HG03025 (cell line): ENCODE data around the gene CCDC13.

Experiments used
- ATAC-seq: cut with Tn5 transposase; IDR thresholded peaks from one replicate; pipeline ENCODE4 v1.9.1; 2021; ENCODE audit warnings: mild to moderate bottlenecking, moderate library complexity; ENCODE audit not compliant: unreplicated experiment, low FRiP score

The CCDC13 gene

GRCh38 chr3:42755681-42756578 lies 17.1 kb downstream of the CCDC13 start:
- no peak for ATAC-seq

DNA sequence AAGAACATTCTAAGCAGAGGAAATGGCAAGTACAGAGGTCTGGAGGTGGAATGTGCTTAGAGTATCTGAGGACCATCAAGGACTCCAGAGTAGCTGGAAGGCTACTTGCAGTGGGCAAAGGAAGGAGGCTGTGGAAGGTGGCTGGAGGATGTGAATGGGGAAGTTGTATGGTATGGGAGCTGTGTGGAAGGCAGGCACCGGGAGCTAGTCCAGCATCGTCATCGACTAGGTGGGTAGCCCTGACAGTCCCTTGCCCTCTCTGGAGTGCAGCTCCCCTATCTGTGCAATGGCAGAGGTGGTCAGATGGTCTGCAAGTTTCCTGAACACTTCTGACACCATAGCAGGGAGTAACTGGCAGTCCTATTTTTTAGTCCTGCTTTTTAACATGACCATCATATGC lies 19.3 kb downstream of the CCDC13 start:
- ATAC-seq, result no peak

GRCh38 chr3:42752961-42753360 lies 20.1 kb downstream of the CCDC13 start:
- no peak for ATAC-seq

- ATAC-seq, result no peak
These were observed 20.6 kb downstream of the CCDC13 start for GRCh38 chr3:42752441-42752840.

DNA sequence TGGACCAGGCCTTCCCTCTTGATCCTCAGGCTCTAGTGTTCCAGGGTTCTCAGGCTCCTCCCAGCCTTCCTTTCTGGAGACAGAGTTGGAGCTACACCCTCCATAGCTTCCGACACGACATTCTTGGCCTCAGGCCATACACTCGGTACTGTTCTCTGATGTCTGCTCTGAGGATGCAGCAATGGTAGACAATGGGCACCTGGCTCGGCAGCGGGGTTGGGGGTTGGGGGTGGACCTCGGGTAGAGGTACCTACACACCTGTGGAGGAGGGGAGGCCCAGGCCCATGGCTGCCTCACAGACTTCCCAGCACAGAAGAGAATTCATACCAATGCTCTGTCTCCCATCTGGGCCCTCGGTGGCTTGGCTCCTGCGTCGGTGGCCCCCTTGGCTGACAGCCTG lies 21.4 kb downstream of the CCDC13 start:
- ATAC-seq, result no peak

DNA sequence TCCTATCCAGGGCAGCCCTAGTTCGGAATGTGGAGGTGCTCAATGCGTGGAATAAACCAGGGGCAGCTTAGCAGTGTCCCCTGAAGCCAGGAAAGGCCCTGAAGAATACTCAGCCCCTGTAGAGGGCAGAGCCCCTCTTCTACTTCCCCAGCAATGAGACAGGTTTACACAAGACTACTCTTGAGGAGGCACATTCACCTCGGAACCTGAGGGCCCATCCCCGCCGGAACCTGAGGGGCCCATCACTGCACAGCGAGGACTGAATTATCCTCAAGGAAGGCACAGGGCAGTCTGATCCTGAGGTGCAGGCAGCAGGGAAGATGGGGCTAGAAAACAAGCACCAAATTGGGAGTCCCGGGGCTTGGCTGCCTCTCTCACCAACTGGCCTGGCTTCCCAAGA lies 22.2 kb downstream of the CCDC13 start:
- ATAC-seq, result no peak

DNA sequence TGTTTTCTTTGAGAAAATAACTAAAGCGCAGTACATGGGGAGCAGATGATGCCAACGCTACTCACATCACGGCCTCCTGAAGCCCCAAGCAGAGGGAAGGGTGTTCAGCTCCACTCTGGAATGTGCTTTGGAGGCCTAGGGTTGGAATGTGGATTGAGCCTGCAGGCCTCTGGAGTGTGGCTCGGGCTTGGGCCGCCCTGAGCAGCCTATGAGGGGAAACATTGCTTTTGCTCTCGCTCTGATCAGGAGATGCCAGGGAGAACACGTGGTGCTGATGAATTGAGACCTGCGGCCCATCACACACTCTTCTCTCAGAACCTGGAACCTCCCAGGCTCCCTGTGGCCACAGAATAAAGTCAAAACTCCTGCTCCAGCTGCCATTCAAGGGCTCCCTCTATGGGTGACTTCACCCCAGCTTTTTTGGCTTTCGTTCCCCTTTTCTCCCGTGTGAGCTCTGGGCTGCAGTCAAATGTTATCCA lies 23.3 kb downstream of the CCDC13 start:
- no peak for ATAC-seq

- no peak for ATAC-seq
These were observed 23.9 kb downstream of the CCDC13 start for GRCh38 chr3:42749025-42749752.

GRCh38 chr3:42747581-42747980 lies 25.5 kb downstream of the CCDC13 start:
- ATAC-seq, result no peak

DNA sequence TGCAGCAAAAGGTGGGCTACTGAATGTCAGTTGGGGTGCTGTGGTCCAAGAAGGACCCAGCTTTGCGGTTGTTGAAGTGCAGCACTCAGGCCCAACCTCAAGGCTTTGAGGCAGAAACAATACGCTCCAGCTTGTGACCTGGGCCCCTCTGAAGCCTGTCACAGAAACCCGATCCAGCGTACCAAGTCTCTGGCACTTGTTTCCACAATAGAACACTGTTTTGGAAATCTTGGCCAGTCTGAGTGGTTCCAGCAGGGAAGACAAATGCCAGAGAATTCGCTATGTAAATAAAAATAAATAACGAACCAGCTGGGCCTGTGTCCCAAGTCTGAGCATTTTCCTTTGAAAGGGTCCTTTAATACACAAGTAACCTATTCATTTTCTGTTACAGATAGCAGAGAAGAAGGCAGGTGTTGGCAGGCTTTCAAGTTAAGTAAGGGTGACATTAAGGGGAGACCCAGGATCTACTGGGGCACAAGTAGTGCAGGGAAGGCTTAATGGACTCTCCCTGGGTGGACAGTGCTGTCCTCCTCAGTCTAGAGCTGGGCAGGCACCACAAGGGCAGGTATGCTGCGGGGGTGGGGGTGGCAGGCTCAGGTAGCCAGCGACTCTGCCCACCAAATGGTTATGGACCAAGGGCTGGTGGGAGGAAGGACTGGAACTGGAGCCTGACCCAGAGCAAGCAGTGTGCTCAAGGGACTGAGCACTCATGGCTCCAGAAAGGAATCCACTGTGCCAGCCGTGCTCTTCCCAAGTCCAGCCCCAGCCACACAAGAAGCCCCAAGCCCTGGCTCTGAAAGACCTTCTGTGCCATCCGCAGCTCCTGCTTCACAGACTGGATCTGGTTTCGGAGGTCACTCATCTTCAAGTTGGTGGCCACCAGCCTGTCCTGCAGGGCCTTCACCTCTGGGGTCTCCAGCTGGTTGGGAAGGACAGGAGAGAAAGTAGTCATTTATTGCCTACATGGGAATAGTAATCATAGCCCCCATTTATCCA lies 26.3 kb downstream of the CCDC13 start:
- ATAC-seq, result no peak

- ATAC-seq, result no peak
These were observed 27.1 kb downstream of the CCDC13 start for GRCh38 chr3:42745776-42746454.

DNA sequence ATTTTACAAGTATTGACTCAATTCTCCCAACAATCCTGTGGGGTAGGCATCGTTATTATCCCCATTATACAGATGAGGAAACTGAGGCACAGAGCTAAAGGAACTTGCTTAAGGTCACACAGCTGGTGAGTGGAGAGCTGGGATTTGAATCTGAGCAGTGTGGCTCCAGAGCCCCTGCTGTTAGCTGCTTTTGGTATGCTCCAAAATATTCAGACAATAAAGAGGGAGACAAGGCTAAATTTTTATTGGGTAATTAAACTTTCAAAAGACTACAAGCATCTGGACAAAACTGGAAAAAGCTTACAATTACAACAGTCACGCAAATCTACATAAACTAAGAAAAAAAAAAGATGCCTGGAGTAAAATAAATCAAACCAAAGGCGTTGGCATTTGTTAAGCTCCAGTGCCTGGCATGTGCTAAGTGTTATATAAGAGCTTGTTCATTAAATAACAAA lies 27.7 kb downstream of the CCDC13 start:
- no peak for ATAC-seq

DNA sequence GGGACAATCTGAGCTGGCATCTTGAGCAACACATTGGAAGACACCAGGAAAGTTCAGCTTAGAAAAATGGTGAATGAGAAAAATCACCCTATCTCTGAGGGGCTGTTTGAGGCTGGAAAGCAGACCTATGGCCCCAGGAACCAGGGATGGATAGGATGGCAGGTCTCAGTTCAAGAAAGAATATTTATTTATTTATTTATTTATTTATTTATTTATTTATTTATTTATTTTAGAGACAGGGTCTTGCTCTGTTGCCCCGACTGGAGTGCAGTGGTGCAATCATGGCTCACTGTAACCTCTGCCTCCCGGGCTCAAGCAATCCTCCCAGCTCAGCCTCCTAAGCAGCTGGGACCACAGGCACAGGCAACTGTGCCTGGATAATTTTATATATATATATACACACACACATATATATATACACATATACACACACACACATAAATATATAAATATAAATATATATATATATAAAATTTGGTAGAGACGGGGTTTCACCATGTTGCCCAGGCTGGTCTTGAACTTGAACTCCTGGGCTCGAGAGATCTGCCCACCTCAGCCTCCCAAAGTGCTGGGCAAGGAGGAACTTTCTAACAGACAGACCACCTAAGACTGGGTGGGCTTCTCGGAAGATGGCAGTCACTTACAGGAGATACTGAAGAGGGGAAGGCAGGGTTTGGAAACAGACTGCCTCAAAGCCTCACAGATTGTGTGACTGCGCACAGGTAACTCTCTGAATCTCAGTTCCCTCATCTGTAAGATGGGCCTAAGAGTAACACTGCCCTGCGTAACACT lies 29.7 kb downstream of the CCDC13 start:
- ATAC-seq, result no peak

- ATAC-seq, result no peak
These were observed 30.4 kb downstream of the CCDC13 start for GRCh38 chr3:42742688-42743087.

DNA sequence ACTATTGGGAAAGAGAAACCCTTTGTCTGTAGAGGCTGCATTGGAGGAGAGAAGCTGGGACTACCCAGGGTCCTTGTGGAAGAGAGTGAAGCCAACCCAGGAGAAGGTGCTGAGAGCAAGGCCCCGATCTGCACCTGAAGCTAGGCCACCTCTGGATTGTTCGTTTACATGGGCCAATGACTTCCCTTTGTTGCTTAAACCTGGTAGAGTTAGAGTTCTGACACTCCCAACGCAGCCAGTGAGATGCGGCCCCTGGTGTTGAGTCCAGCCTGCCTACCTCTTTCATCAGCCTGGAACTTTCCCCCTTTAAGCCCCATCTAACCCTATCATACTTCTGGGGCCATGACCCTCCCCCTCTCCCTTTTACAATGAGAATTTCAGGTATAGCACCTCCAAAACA lies 30.8 kb downstream of the CCDC13 start:
- ATAC-seq, result no peak

- ATAC-seq, result no peak
These were observed 31.3 kb downstream of the CCDC13 start for GRCh38 chr3:42741796-42742195.

GRCh38 chr3:42739401-42740158 lies 33.5 kb downstream of the CCDC13 start:
- no peak for ATAC-seq

GRCh38 chr3:42736531-42736930 lies 36.5 kb downstream of the CCDC13 start:
- no peak for ATAC-seq
